HFF-Myc (cell line): Measurements from ENCODE around the gene TSC1.

ENCODE experiments used
- DNase-seq: peaks from one replicate; pipeline ENCODE4 v3.0.0-alpha.2; 2011; ENCODE audit warnings: low read depth; ENCODE audit errors: extremely low read depth
- H3K4me3 ChIP-seq: replicated peaks from 2 replicates; pipeline ENCODE4 v1.5.1; 2011; ENCODE audit warnings: low read depth, mild to moderate bottlenecking, control low read depth, low read length
- CTCF ChIP-seq: IDR thresholded peaks from 2 replicates; pipeline ENCODE4 v1.5.1; 2012; ENCODE audit warnings: mild to moderate bottlenecking, low read depth, low read length, control low read depth; ENCODE audit errors: missing control alignments

Gene TSC1

GRCh38 chr9:132842124-132843044 lies 102.0 kb downstream of the TSC1 start:
- TF ChIP-seq CTCF: no peak
- no peak overlapping the region for H3K4me3 ChIP-seq
- DNase-seq: no peak
